NCI-H1417 (cell line): ENCODE data around the gene ADAD2.

ENCODE experiments used
- DNase-seq, 3 experiments: peaks; one replicate each; lab custom pipeline; 2025; lab: John Stamatoyannopoulos, UW

Gene ADAD2

GRCh38 chr16:84245956-84246678 is 55.2 kb downstream of the ADAD2 start:
- DNase-seq, result no peak

- no peak for DNase-seq
Measured at GRCh38 chr16:84246679-84247077, 55.7 kb downstream of the ADAD2 start.
